ENCODE data around the gene RNF8.
"Not testable (repeated sequence)": the region's sequence is repeated elsewhere in the genome, so short reads cannot be mapped to it uniquely, and the experiment has no call there.

Gene RNF8

GRCh38 chr6:37401658-37402057 lies 47.9 kb downstream of the RNF8 start:
- not testable (repeated sequence) for DNase-seq

- DNase-seq, result no peak
These were observed 53.1 kb downstream of the RNF8 start for GRCh38 chr6:37406726-37407341.

- DNase-seq, result no peak
These were observed 54.2 kb downstream of the RNF8 start for GRCh38 chr6:37407948-37408347.

- no peak for DNase-seq
These were observed 55.7 kb downstream of the RNF8 start for GRCh38 chr6:37409501-37409900.

GRCh38 chr6:37417393-37417792 lies 63.6 kb downstream of the RNF8 start:
- no peak for DNase-seq

- DNase-seq, result no peak
These were observed 64.9 kb downstream of the RNF8 start for GRCh38 chr6:37418722-37419121.

- no peak for DNase-seq
These were observed 72.5 kb downstream of the RNF8 start for GRCh38 chr6:37426058-37426944.

GRCh38 chr6:37426945-37427510 lies 73.2 kb downstream of the RNF8 start:
- no peak for DNase-seq

- DNase-seq, result no peak
These were observed 75.6 kb downstream of the RNF8 start for GRCh38 chr6:37429352-37429750.

GRCh38 chr6:37432590-37432915 lies 78.8 kb downstream of the RNF8 start:
- DNase-seq, result no peak

GRCh38 chr6:37432916-37433656 lies 79.3 kb downstream of the RNF8 start, which contains the start of gene CMTR1:
CMTR1 (plus strand) TSS chr6:37433221; CDS start chr6:37435630, 2,409 bp downstream.
- DNase-seq, result peak; percentile 77 to 87

- DNase-seq, result no peak
These were observed 80.0 kb downstream of the RNF8 start for GRCh38 chr6:37433657-37434271.

GRCh38 chr6:37435373-37435772 lies 81.6 kb downstream of the RNF8 start:
- no peak for DNase-seq

- no peak for DNase-seq
These were observed 82.0 kb downstream of the RNF8 start for GRCh38 chr6:37435816-37436215.

GRCh38 chr6:37438930-37439329 lies 85.1 kb downstream of the RNF8 start:
- DNase-seq, result no peak

- no peak for DNase-seq
These were observed 87.9 kb downstream of the RNF8 start for GRCh38 chr6:37441651-37442050.

- no peak for DNase-seq
These were observed 88.8 kb downstream of the RNF8 start for GRCh38 chr6:37442416-37443215.

GRCh38 chr6:37443216-37443542 lies 89.4 kb downstream of the RNF8 start:
- DNase-seq, result not testable (repeated sequence)
